Measurements from ENCODE around the gene WDFY2.

The WDFY2 gene

DNA sequence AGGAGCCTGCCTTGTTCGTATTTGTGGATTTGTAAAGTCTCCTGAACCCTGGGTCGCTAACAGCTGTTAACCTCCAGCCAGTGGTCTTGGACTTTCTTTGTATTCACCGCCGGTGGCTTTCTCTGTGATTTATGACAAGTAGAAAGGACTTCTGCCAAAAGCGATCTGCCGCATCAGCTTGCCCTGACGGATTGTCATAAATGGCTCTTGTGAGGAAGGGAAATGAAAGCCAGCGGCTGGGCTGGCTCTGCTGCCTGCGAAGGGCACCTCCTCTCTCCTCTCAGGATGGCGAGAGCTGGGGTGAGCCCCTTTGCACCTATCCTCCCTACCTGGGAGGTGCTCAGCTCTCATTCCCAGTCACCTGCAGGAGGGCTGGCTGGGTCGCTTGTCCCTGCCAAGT is 194.1 kb downstream of the WDFY2 start:
- no peak for DNase-seq

DNA sequence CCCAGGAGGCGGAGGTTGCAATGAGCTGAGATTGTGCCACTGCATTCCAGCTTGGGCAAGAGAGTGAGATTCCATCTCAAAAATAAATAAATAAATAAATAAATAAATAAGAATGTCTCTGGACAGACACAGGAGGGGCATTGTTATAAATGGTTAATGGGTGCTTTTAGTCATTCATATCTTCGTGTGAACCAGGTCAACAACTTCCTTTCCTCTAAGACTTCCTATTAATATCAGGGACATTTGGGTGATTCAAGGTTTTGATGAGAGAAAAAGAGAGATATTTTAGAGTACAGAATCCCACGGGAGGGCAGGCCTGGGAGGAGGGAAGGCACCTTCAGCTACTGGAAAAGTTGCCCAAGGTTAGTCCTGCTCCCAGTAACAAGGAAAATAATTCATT is 195.8 kb downstream of the WDFY2 start:
- DNase-seq = no peak

DNA sequence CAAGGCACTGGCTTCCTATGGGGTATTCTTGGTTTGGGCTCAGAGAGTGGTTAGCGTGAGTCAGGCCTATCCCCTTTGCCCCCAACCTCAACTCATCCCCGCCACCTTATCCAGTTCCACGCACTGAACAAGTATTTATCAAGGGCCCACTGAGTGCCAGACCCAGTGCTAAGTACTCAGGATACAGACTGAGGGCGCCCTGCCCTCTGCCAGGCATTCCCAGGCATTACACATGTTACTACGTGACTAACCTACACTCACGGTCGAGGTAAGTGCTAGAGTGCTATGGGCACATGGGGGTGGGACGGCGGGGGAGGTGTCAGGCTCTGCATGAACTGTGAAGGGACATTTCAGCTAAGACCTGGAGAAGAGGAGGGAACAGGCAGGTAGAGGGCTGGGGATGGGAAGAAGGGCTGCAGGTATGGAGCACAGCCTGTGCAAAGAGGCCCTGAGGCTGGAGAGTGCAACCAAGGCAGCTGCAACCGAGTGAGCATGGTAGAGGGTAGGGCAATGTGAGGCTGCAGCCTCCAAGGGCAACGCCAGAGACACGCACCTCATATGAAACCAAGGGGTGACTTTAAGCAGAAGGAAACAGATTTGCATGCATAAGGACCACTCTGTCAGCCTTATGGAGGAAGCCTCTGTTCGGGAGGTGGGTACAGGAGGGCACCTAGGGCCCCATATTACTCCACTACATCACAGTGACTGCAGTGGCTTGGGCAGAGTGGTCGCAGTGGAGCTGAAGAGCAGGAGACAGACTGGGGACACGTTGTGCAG is 197.2 kb downstream of the WDFY2 start:
- peak; percentile 28 for DNase-seq

DNA sequence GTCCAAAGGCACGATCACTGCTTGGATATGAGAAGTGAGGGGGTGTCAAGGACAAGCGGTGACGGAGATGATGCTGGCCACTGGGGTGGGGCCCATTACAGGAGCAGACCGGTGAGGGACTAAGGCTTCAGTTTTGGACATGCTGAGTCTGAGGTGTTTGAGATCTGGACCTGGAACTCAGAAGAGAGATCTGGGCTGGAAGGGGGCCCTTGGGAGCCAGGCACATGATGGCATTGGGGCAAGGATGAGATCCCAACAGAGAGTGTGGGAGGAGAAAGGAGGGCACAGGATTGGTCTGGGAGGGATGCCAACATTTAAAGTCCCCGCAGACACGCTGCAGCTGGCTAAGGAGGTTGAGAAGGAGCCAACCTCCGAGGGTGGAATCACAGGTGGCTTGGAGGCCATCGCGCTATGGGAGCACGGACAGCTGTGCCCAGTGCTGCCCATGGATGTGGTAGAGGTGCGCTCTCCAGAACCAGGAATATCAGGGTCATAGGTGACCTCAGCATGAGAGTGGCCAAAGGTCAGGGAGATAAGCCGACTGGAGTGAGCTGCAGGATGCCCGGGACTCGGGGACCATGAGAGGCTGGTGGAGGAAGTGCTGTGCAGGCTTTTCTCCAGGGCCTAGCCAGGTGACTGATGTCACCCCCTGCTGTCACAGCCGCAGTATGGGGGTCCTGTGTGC is 197.9 kb downstream of the WDFY2 start:
- no peak for DNase-seq

DNA sequence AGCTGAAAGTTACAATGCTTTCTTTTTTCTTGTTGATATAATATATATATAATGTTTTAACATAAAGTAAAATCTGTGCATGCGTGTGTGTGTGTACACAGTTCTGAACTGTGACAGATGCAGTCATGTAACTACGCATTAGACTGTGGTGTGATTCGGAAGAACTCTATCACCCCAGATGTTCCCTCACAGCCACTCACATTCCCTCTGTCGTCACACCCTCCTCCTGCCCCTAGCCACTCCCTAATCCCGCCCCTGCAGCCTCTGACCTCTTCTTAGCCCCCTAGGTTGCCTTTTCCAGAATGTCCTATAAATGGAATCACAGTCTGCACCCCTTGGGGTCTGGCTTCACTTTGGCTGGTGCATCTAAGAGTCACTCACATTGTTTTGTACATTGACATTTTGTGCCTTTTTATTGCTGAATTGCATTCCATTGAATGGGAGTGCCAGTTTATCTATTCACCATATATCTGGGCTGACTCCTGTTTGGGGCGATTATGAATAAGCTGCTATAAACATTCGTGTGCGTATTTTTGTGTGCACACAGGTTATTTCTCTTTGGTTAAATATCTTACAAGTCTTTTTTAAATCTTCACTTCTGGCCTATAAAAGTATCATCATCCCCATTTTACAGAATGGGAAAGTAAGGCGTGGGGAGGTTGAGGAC is 199.3 kb downstream of the WDFY2 start:
- no peak for DNase-seq

DNA sequence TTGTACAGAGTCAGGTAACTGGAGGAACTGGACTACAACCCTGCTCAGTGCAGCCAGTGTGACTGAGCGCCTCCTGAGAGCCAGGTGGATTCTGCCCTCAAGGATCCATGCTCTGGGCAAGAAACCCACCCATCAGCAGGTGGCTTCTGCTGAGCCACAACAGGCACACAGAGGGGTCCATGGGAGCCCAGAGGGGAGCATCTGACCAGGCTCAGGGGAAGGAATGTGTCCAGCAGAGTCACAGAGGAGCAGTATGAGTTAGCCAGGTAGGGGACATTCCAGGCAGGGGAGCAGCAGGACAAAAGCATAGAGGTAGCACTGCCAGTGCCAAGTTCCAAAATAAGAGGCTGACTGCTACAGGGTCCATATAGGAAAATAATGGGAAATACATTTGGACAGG is 199.8 kb downstream of the WDFY2 start:
- no peak for DNase-seq

DNA sequence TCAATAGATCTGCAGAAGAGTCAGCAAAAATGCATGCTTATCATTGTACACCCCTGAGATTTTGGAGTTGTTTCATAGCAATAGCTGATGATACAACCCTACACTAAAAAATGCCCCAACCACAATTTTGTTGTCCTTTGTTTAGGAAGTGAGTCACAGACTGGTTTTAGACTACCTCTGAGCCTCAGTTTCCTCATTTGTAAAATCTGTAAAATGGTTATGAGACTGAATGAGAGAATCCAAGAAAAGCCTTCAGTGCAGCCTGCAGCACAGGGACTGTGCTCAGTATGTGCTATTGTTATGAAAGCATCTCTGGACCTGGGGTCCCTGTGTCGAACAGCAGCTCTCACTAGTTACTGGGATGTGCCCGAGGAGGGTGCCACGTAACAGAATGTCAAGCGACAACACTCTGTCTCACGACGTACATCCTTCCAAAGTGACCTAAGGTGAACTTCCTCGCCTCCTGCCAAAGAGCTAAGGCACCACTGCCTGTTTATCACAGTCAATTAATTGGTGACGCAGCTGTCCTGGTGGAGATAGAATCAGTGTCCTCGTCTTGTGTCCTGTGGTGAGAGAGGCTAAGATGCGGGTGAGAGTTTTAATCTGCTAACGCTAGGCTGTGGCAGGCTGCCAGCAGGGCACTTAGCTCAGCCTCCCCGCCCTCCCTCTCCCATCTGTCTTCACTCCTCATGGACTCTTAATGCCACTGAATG is 201.6 kb downstream of the WDFY2 start:
- DNase-seq = peak; percentile 43

DNA sequence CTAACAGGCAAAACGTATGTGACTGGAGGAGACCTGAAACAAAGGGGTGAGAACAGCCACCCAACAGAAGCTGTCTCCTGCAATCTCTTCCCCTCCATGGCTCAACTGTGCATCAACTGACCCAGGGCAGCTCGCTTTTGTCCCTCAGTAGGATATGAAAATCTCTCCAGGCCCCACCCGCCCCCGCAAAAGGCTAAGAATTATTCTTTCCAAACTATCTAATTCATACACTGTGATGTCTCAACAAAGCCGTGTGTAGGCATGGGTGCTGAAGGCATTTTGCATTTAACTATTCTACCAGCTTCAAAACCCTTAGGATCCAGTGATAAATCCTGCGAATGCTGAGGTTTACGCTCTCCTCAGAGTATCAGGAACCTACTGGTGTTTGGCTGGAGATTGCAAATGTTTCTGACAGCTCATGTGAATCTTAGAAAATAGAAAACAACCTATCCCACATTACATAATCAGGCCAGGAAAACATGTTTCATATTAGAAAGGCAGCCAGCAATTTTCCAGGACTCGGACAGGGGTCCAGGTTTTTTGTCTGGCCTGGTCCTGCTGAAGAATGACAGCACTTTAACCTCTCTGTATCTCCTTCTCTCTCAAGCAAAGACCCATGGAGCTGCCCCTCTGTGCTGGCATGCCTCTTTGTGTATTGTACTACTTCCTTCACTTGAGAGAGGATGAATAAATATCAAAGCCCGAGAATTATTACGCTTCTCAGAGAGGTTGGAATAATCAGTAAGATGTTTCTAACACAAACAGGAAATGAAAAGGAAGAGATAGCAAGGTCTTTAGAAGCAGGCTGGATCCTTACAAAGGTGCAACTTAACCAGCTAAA is 202.4 kb downstream of the WDFY2 start:
- no peak for DNase-seq

DNA sequence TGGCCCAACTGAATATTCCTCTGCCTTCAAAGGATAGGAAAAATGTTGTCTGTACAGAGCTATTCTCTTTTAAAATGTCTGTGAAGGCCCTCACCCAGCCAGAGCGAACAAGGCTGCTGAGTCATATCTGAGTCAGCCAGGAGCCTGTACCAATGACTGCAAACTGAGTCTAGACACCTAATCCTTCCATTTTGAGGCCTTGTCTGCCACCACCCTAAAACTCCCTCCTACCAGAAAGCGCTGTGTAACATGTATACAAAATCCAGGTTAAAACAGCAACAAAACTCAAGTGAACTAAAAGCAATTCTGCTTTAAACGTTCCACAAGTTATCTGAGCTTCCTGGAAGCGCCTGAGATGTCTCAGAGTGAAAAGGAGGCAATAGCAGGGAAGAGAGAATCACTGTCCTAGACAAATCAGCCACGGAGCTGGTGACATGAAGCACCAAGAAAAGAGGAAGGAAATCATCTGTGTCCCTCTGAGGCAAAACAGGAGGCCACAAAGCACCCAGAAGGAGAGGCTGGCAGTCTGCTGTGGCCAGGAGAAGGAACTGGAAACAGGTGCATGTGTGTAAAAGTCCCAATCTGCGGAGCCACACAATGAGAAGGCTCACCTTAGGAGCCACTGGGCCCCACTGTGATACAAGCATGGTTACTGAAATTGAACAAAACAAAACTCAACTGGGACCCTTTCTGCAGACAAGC is 209.5 kb downstream of the WDFY2 start:
- DNase-seq = peak; percentile 94

DNA sequence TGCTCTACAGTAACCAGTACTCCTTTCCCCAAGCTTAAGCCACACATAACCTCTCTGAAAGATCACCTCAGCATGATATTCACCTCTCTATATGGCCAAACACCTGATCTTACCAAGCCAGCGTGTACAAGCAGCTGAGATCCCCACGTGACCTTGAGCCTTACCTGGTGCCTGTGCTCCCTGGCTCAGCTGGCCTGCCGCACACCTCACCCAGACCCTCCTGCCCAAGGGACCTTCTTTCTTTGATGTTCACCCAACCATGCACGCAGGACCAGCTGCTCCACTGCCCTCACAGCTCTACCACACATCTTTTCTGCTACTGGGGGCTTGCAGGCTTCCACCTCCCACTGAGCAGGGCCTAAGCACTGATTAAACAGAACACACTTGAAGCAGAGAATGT is 210.7 kb downstream of the WDFY2 start:
- no peak for DNase-seq

DNA sequence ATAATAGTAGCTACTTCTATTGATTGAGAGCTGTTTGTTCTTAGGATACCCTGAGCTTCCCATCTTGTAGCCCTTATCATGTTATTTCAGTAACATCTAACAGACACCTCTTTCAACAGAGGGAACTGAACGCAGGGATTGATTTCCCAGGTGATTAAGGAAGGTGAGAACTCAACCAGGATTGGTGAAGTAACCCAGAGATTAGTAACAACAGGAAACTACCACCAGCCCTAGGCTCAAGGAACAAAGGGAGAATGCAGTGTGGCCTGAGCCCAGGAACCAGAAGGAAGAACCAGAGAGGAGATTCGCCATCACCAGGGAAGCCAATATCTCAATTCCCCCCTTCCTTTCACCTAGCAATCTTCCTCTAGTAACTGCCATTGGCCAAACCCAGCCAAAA is 211.2 kb downstream of the WDFY2 start:
- DNase-seq = no peak

DNA sequence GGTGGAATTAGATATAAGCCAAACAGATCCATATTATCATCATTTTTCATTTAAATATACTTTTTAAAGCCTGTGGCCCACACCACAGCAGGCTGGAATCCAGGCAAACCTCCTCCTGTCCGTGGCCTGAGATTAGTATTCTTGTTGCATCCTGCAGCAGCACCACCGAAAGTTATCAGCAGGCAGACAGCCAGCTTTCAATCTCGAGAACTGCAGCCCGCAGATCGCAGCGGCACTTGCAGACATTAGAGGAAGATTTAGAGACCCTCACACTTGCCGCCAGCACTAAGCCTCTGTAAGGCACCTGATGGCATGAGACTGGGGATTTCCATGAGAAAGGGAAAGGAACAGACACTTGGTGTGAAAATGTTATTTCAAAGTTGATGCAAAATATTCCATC is 212.3 kb downstream of the WDFY2 start:
- DNase-seq = no peak

DNA sequence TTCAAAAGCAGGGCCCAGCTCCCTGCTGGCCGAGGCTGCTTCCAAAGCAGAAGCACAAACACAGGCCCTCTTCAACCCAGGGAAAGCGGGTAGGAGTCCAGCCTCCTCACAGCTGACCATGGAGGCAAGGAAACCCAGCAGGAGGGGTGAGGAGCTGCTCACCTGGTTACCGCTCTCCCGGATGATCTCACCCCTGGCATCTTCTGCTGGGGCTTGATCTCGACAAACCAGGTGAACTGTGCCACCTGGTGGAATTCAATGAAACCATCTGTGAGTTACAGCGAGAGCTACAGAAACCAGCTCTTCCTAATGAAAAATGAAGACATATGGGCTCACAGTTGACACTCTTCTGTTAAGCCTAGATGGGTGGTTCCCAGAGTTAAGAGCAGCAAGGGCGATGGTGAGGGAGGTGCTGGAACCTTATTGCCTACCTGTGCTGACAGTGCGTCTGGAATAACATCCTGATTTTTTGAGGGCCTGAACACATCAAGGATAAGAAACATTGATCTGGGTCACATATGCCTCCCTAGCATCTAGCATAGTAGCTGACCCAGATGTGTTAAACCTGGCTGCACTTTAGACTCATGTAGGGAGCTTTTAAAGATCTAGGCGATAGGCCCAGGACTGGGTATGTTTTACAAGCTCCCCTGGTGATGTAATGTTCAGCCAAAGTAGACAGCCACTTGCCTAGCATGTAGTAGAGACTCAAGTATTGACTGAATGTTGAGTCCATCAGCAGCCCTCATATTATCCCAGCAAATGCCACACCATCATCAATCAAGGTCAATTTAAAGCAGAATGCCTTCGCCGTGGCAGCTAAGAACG is 213.6 kb downstream of the WDFY2 start:
- DNase-seq = peak; percentile 24

DNA sequence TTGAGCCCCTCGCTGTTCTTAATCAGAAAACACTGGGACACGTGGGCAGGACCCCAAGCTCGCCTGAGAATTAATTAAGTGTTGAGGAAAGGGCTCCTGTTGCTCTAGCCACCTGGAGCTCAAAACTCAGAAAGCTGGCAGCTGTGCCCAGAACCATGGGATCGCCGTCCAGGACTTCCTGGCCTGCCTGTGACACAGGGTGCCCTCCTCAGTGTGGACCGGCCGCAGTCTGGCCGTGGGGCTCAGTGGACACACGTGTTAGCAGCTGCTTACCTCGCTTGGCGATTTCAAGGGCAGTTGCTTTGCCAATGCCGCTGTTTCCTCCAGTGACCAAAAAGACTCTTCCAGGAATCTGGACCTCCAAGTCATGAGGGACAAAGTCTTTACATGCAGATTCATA is 215.0 kb downstream of the WDFY2 start:
- DNase-seq = no peak

DNA sequence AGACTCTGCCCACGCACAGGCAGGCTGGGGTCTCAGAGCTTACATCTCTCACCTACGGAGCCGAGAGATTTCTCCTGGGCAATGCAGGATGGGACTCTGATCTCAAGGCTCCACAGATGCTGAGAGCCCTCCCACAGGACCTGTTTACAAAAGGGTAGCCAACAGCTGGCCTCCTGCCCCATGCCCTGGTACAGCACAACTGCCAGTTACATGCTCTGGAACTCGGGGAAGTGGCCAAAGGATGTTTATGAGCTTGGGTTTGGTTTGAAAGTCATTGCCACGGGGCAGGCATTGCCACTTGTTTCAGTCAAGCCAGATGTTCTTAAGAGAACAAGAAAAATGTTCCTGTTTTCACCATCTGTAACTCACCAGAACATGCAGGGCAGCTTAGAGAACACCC is 216.2 kb downstream of the WDFY2 start:
- DNase-seq = no peak

DNA sequence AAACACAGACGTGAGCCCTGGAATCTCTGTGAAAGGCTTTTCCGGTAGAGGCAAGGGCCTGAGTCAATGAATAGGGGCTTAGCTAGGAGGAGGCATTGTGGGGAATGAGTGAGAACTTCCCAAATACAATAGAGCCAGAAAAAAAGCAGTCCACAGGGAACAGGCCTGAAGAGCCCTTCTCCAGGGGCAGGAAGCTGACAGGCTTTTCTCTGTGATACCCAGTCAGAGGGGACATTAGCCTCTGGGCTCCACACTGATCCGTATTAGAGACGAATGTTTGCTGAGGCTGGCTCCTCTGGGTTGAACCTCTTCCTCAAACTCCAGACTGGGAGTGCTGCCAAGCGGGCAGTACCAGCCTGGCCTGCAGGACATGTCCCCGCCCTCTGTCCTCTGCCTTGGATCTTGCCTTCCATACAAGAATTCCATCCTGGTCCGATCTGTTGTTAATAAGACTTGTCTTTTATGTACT is 217.4 kb downstream of the WDFY2 start:
- DNase-seq = no peak

DNA sequence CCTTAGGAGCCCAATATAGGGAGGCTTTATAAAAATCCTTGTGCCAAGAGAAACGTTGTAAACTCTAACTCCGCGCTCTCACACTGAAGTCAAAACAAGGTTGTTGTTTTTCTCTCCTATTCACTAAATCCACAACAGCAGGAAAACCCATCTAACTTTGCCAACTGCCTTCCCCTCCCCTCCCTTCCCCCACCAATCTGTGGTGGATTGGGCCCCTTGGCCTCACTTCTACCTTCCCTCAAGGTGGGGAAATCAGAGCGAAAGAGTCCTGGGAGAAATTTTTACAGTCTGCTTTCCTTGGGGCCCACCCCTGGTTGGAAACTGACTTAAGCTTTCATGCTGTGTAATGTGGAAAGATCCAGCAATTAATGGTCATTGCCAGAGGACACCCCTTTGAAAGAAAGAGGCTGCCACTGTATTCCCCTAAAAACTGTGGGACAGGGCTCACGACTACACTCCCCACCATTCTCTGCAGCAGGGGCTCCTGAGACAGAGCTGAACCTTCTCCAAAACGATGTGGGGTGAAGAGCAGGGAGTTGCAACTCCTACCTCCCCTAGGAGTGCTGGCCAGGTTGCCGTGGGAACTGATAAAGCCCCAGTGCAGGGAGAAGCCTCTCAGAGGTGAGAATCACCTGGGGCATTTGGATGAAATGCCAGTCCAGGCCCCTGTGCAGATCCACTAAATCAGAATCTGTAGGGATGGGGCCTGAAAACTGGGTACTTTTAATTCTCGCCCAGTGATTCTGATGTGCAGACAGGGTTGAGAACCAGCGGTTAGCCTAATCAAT is 218.6 kb downstream of the WDFY2 start:
- no peak for DNase-seq

DNA sequence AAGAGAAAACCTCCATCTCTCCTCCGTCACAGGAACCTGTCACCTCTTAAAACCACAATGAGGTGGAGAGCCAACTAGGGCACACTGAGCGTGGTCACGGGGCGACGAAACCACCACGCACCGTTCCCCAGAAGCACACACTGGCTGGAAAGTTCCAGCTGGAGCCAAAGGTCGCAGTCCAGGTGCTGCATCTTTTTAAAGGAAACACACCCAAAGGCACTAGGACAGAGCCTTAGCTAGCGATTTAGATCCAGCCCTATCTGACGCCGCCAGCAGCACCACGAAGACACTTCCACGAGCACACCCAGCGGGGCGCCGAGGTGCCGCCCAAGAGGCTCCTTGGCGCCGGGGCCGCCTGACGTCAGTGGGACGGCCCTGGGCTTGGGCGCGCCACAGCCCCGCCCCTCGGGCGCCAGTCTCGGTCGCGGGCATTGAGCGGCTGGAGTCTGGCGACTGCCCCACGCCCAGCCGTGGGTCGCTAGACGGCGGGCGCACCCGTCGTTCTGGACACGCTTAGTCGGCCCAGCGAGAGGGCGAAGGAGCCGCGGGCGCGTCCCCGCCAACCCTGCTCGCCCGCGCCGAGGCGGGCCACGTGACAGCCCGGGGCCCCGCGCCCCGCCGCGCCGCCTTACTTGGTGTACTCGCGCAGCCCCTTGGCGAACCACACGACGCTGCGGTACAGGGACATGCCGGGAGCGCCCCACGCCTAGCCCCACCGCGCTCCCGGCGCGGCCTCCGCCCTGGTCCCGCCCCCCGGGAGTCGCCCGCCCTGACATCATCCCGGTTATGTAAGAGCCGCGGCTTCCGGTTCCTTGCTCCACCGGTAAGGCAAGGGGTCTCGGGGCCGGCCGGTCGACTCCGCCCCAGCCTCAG is 219.4 kb downstream of the WDFY2 start, which contains the start of gene DHRS12:
Gene DHRS12, minus strand, starts transcription at position 742 of the 873 bp plus-strand sequence. CDS start 4,504 bp downstream, outside the sequence.
- peak; percentile 57 for DNase-seq

Measured in GF-D8 (cell line).